Frontal cortex (tissue), 4 donors: ENCODE measurements around the gene SHISA8. TPM values are rescaled to one million over a fixed set of nuclear protein-coding genes. Genes with fewer than 3 reads are reported as not detected.
A peak's percentile ranks its signal among the peaks of the same experiment; 100 is the strongest.

Experiments
- DNase-seq, 2 donors: peaks; one replicate each; pipeline ENCODE4 v3.0.0; 2012; ENCODE audit warnings: low spot score in 2 of 2
- FAIRE-seq: peaks from 2 replicates; lab custom pipeline; 2012; peaks lifted over from hg19 to GRCh38; lab: Jason Lieb, UNC
- total RNA-seq: library from RNA; depleted of rRNA; stranded (reverse); fragments of >200 nt; gene quantifications from one replicate; pipeline ENCODE4 v1.2.3, GENCODE V29; 2014
- donor health status: control.
- donor health status: control.
- donor health status: control.

Gene SHISA8
- total RNA-seq, 1 donor from 2014 or later: not detected

- no peak for DNase-seq
- FAIRE-seq: no peak
These were observed 19.6 kb upstream of the SHISA8 start for GRCh38 chr22:41934284-41935014.

- no peak for FAIRE-seq
- no peak for DNase-seq
These were observed 18.7 kb upstream of the SHISA8 start for GRCh38 chr22:41933411-41934177.

DNA sequence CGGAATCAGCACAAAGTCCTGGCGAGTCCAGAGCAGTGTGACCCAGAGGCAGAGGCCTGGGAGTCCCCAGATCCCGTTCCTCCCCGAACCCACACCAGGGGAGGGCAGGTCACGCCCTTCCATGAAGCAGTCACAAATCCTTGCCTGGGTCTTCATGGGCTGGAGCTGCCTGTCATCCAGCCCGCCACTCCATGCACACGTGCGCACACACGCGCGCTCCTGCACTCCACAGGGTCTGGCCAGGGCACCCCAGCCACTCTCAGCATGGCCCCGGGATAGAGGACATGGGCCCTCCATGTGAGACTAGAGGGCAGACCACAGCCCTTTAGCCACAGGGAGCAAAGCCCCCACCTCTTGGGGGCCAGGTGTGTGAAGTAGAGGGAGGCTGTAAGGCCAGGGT is 17.5 kb upstream of the SHISA8 start:
- FAIRE-seq (no peak), DNase-seq (no peak)

GRCh38 chr22:41931701-41932269 is 16.9 kb upstream of the SHISA8 start:
- FAIRE-seq: no peak

GRCh38 chr22:41929418-41929810 is 14.5 kb upstream of the SHISA8 start:
- no peak for FAIRE-seq
- no peak for DNase-seq

More at GRCh38 chr22:41931701-41932269, 16.9 kb upstream of the SHISA8 start:
- DNase-seq: no peak

- DNase-seq (no peak), FAIRE-seq (no peak)
These were observed 13.9 kb upstream of the SHISA8 start for GRCh38 chr22:41928593-41929417.

DNA sequence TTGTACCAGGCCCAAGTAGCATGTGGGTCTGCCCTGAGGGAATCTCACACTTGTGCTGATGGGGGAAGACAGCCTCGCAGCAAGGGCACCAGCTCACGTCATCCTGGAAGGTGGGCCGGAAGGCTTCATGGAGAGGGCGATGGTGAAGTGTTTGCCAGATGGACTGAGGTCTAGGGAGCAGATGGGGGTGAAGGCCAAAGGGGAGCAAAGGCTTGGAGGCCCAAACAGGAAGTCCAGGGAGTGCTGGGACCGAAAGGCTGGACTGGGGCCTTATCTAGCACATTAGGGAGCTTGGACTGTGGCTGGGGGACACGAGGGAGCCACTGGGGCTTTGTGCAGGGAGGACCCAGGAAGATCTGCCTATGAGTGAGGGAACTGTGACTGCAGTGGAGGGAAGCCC is 12.9 kb upstream of the SHISA8 start:
- FAIRE-seq (no peak), DNase-seq (no peak)

DNA sequence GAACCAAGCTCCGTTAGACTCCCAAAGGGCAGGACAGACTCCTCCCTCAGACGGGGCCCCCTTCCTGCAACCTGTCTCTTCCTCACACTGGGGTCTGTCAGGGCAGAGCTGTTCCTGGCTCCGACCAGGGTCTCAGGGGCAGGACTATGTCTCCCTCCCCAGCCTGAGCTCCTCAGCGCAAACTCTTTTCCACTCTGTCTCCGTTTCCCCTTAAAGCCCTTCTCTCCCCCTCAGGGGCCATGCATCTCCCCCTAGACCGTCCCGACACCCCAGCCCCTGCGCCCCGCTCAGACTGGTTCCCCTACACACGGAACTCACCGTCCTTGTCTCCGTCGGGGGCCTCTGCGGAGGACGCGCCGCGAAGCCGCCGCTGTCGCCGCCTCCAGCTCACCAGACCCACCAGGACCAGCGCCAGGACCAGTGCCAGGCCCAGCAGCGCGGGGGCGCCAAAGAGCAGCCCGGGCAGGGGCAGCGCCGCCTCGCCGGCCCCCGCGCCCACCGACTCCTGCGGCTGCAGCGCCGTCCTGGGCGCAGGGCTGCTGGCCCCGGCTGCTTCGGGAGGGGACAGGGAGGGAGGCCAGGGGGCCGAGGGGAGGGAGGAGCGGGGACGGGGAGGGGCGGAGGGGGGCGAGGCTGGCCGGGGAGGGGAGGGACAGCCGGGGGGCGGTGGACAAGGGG is 11.0 kb upstream of the SHISA8 start:
- DNase-seq (no peak), FAIRE-seq (no peak)

DNA sequence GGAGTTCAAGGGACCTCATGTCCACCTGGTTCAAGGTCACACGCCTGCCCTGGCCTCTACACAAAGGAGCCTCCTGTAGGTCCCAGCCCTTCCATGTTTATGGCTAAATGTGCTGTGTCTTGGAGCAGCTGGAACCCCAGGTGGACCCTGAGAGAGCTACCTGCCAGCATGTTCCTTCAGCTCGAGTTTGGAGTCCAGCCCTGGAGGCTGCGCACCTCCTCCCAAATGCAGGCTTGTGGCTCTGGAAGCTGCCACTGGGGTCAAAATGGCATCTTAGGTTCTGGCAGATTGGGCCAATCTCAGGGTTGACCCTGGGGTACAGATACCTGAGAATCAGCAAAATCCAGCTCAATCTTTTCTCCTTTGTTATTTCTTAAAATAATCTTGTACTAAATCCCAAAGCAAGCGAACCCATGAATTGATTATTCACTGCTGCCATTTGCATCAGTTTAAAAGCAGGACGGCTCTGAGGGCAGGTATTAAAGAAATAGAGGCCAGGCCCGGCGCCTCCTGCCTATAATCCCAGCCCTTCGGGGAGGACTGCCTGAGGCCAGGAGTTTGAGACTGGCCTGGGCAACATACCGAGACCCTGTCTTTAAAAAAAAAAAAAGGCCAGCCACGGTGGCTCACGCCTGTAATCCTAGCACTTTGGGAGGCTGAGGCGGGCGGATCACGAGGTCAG is 8.9 kb upstream of the SHISA8 start:
- DNase-seq (no peak), FAIRE-seq (no peak)

DNA sequence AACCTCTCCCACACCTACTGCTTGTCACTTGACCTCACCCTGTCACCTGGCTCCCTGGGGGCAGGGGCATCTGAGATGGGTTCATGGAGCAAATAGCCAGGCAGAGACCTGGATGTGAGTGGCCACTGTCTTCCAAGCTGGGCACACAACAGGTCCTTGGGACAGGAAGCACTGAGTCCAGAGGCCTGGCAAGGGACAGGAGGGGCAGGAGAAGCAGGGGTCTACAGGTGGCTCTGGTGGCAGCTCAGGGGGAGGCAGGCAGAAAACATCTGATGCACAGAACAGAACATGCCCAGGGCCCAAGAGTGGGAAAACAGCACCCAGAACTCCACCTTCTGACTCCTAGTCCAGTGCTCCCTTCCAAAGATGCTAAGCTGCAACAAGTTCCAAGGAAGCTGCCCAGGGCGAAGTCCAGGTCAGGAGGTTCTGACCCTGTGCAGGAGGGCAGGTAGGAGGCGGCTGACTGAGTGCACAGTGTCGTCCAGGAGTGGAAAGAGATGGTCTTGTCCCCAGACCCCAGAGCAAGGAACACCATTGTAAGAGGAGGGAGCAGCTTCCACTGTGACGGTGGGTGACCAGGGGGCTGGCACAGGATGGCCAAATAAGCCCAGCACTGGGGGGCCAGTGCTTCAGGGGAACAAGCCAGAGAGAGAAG is 8.2 kb upstream of the SHISA8 start:
- DNase-seq: no peak
- no peak for FAIRE-seq

GRCh38 chr22:41922328-41922727 is 7.5 kb upstream of the SHISA8 start:
- FAIRE-seq (no peak), DNase-seq (no peak)

- no peak for DNase-seq
- no peak for FAIRE-seq
These were observed 5.5 kb upstream of the SHISA8 start for GRCh38 chr22:41920271-41920976.

DNA sequence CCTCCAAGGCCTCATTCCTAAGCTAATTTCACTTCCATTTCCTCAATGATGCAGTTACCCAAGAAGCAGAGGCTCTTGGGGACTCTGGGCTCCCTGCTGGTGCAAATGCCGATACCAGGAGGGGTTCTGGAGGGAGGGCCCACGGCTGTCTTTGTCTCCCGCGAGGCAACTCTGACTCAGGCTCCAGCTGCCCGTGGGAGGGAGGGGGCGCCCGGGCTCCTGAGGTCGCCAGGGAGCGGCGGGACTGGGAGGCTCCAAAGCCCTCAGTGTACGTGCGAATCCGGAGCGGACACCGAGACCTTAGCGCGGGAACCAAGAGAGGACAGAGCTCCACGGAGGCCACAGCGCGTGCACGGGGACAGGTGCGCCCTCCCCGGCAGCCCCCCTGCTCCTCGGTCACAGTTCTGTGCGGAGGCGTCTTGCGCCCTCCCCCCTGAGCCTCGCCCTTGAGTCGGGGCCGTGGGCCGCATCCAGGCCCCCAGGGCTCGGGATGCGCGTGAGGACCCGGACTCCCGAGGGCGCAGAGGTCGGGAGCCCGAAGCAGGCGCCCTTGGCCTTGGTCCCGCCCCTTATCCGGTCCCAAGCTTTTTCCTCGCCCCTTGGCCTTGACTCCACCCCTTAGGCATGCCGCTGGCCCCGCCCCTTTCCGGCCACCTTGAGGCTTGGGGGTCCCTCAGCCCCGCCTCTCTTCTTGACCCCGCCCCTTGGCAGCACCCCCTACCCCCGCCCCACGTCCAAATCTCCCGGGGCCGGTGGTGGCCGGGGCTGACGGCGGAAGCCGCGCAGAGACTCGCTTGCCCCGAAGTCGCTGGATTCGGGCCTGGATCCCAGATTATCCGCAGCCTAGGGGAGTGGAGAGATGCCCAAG is 4.7 kb upstream of the SHISA8 start:
- FAIRE-seq (no peak), DNase-seq (peak; percentile 54 to 77)

DNA sequence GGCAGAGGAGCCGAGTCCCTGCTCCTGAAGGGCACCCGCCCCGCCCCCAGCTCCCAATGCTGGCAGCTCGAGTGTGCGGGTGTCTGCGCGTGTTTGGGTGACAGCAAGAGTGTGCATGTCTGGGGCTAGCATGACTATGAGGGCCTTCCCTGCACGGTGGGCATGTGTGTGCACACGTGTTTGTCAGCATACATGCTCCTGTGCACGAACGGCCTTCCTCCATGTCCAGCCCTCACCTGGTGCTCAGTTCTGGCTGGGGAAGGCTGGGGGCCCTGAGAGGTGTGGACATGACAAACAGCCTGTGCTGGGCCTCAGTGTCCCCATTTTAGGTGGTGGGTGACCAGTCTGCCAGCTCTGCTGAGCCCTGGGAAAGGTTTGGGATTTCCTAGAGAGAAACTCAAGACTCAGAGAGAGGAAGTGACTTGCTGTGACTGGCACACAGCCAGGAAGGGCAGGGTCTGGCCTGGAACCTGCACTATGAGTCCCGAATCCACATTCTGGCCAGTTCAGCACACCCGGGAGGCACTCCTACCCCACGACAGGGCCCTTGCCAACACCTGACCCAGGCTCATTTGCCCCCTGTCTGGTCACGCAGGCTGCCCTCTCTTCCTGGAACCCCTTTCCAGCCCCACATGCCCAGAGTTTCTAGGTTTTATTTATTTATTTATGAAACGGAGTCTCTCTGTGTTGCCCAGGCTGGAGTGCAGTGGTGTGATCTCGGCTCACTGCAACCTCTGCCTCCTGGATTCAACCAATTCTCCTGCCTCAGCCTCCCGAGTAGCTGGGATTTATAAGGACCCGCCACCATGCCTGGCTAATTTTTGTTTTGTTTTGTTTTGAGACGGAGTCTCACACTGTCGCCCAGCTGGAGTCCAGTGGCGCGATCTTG is 3.3 kb upstream of the SHISA8 start:
- FAIRE-seq (no peak), DNase-seq (peak in 1 of 2 donors; percentile 59)

GRCh38 chr22:41917375-41917902 is 2.6 kb upstream of the SHISA8 start:
- DNase-seq (no peak), FAIRE-seq (no peak)
